GM12878 (cell line): ENCODE results near the gene PELI2. TPM values are rescaled to one million over a fixed set of nuclear protein-coding genes. Genes with fewer than 3 reads are reported as not detected.

Experiments
- ATAC-seq: fragments of 200-7000 bp; cut with Tn5 transposase; 3 replicates; pipeline ENCODE4 v1.9.1; 2020; ENCODE audit warnings: mild to moderate bottlenecking, moderate library complexity
- BruUV-seq: library from RNA; stranded (reverse); fragments of 400-500 nt; replicated peaks from 2 replicates; lab custom pipeline; 2021; lab: Mats Ljungman, UMichigan
- CTCF ChIA-PET: fragments of 300-600 bp; sonication (Branson Sonifier 250); formaldehyde crosslinking; extraction: SDS; loops from one replicate; lab custom pipeline; 2021; ENCODE audit warnings: inconsistent platforms; lab: Yijun Ruan, JAX
- POLR2A ChIA-PET: fragments of 350-600 bp; formaldehyde crosslinking; extraction: SDS; loops from one replicate; lab custom pipeline; 2021; ENCODE audit warnings: inconsistent platforms; lab: Charles Lee
- RAD21 ChIA-PET: fragments of 300-600 bp; sonication (Branson Sonifier 250); formaldehyde crosslinking; loops from one replicate; lab custom pipeline; 2023; ENCODE audit warnings: antibody characterized with exemption; ENCODE audit not compliant: unreplicated experiment; lab: Charles Lee
- SMC1A ChIA-PET: fragments of 300-600 bp; sonication (Branson Sonifier 250); formaldehyde crosslinking; loops from one replicate; lab custom pipeline; 2023; ENCODE audit not compliant: unreplicated experiment, uncharacterized antibody; lab: Charles Lee
- DNase-seq: peaks from one replicate; pipeline ENCODE4 v3.0.0-alpha.2; 2011; ENCODE audit warnings: low read depth, low spot score
- FAIRE-seq: peaks from 3 replicates; lab custom pipeline; 2011; peaks lifted over from hg19 to GRCh38; lab: Jason Lieb, UNC
- H2AFZ ChIP-seq: 2 replicates; pipeline ENCODE4 v1.6.0; 2011; ENCODE audit warnings: low read depth, low read length, control low read depth; ENCODE audit not compliant: control insufficient read depth
- H3K27ac ChIP-seq: 2 replicates; pipeline ENCODE4 v1.5.1; 2011; ENCODE audit warnings: control low read depth; ENCODE audit not compliant: control insufficient read depth, insufficient read depth
- H3K27me3 ChIP-seq, 2 experiments: replicated peaks in 1 of 2; 2 replicates each; pipeline versions ENCODE4 v1.6.0 to v1.6.1; 2011; ENCODE audit warnings: low read length in 1 of 2; ENCODE audit not compliant: control insufficient read depth in 2 of 2, insufficient read depth in 2 of 2
- H3K36me3 ChIP-seq, 2 experiments: 2 replicates each; pipeline ENCODE4 v1.5.1; 2011; ENCODE audit warnings: low read length in 1 of 2; ENCODE audit not compliant: control insufficient read depth in 2 of 2, insufficient read depth in 2 of 2
- H3K4me1 ChIP-seq: 2 replicates; pipeline ENCODE4 v1.6.1; 2011; ENCODE audit warnings: mild to moderate bottlenecking, low read length, moderate library complexity, mixed read lengths; ENCODE audit not compliant: control insufficient read depth, insufficient read depth
- H3K4me2 ChIP-seq: 2 replicates; pipeline ENCODE4 v1.6.0; 2011; ENCODE audit warnings: control low read depth; ENCODE audit not compliant: control insufficient read depth, insufficient read depth
- H3K4me3 ChIP-seq: fragments of 200-600 bp; sonication (generic); 2 replicates; pipeline ENCODE4 v1.5.1; 2016
- H3K79me2 ChIP-seq: 2 replicates; pipeline ENCODE4 v1.6.0; 2011; ENCODE audit warnings: low read length; ENCODE audit not compliant: control insufficient read depth, insufficient read depth
- H3K9ac ChIP-seq: 2 replicates; pipeline ENCODE4 v1.8.0; 2011; ENCODE audit warnings: low read length, control low read depth, mixed read lengths; ENCODE audit not compliant: control insufficient read depth, insufficient read depth
- H3K9me3 ChIP-seq: replicated peaks from 3 replicates; pipeline ENCODE4 v1.5.1; 2011; ENCODE audit warnings: mild to moderate bottlenecking, low read length; ENCODE audit not compliant: control insufficient read depth, insufficient read depth
- H4K20me1 ChIP-seq: 2 replicates; pipeline ENCODE4 v1.6.0; 2011; ENCODE audit not compliant: control insufficient read depth, insufficient read depth
- ATF7 ChIP-seq: fragments of 450-650 bp; IDR thresholded peaks from 2 replicates; pipeline ENCODE4 v1.6.1; 2016; ENCODE audit warnings: low read depth, mild to moderate bottlenecking
- BCLAF1 ChIP-seq: fragments of 450-650 bp; IDR thresholded peaks from 2 replicates; pipeline ENCODE4 v1.6.1; 2017; ENCODE audit warnings: antibody characterized with exemption, mild to moderate bottlenecking, moderate library complexity
- BMI1 ChIP-seq: fragments of 450-650 bp; IDR thresholded peaks from 2 replicates; pipeline ENCODE4 v1.6.1; 2016; ENCODE audit warnings: mild to moderate bottlenecking, moderate library complexity, borderline replicate concordance
- CHD1 ChIP-seq: IDR thresholded peaks from 2 replicates; pipeline ENCODE4 v1.6.1; 2012; ENCODE audit warnings: low read depth, low read length, improper control_type of control experiment
- DPF2 ChIP-seq: fragments of 450-650 bp; IDR thresholded peaks from 2 replicates; pipeline ENCODE4 v1.6.1; 2017; ENCODE audit warnings: mild to moderate bottlenecking
- EP300 ChIP-seq, 2 experiments: fragments of 150-350 bp in 1 of 2; IDR thresholded peaks; 2 replicates each; pipeline ENCODE4 v1.6.1; 2011 to 2012; ENCODE audit warnings: low read depth in 2 of 2, low read length in 2 of 2, borderline replicate concordance in 1 of 2, improper control_type of control experiment in 1 of 2, inconsistent platforms in 1 of 2; ENCODE audit not compliant: control insufficient read depth in 1 of 2
- IKZF1 ChIP-seq: fragments of 450-650 bp; conservative IDR thresholded peaks from 2 replicates; pipeline ENCODE4 v1.6.1; 2017; ENCODE audit warnings: antibody characterized with exemption, mild to moderate bottlenecking
- NBN ChIP-seq: fragments of 450-650 bp; IDR thresholded peaks from 2 replicates; pipeline ENCODE4 v1.6.1; 2016
- RB1 ChIP-seq: fragments of 450-650 bp; formaldehyde crosslinking; IDR thresholded peaks from 2 replicates; pipeline ENCODE4 v1.6.1; 2017; ENCODE audit warnings: mild to moderate bottlenecking, borderline replicate concordance
- SIN3A ChIP-seq: IDR thresholded peaks from 2 replicates; pipeline ENCODE4 v1.6.1; 2012; ENCODE audit warnings: low read depth, low read length, improper control_type of control experiment
- YBX1 ChIP-seq: fragments of 450-650 bp; IDR thresholded peaks from 2 replicates; pipeline ENCODE4 v1.6.1; 2016; ENCODE audit warnings: antibody characterized with exemption
- ZNF274 ChIP-seq: IDR thresholded peaks from one replicate; pipeline ENCODE4 v1.8.0; 2011; ENCODE audit not compliant: insufficient read length, insufficient read depth
- ZSCAN29 ChIP-seq: fragments of 450-650 bp; IDR thresholded peaks from 2 replicates; pipeline ENCODE4 v1.6.1; 2017; ENCODE audit warnings: mild to moderate bottlenecking, moderate library complexity
- WGBS: methylation state at CpG from one replicate; pipeline ENCODE4 v1.1.6; 2016; ENCODE audit warnings: low lambda C conversion rate; ENCODE audit not compliant: insufficient replicate concordance, insufficient coverage; ENCODE audit errors: missing lambda C conversion rate; 5-methylcytosine and 5-hydroxymethylcytosine counted together
- in situ Hi-C: fragments of 300-500 bp; cut with MboI; formaldehyde crosslinking; loops from 9 replicates; pipeline ENCODE4 v1.14.3; 2018; ENCODE audit warnings: mixed read lengths
- intact Hi-C: fragments of 100-400 bp; cut with micrococcal nuclease; formaldehyde crosslinking; loops from one replicate; pipeline ENCODE4 v1.14.2; 2022; ENCODE audit not compliant: unreplicated experiment
- polyA plus RNA-seq, 11 experiments: library from polyadenylated mRNA; depleted of rRNA in 4 of 11; unstranded in 6 of 11; stranded (reverse) in 5 of 11; fragments of >200 nt; fragmentation: Nextera tagmentation in 4 of 11; fragmentation: Illumina TruSeq in 1 of 11; extraction: Ambion mirVana in 4 of 11; extraction: Trizol in 1 of 11; gene quantifications; 1 replicate in 1 of 11; 2 replicates in 10 of 11; pipeline versions ENCODE4 v1.2.1 to v1.2.3, GENCODE V29; 2011 to 2016; ENCODE audit warnings: inconsistent platforms in 2 of 11, missing spikeins in 2 of 11, low read depth in 1 of 11
- total RNA-seq, 4 experiments: library from RNA; depleted of rRNA in 3 of 4; stranded (reverse); fragments of >200 nt in 3 of 4; fragmentation: Illumina TruSeq in 1 of 4; extraction: Trizol in 1 of 4; gene quantifications; 2 replicates each; pipeline versions ENCODE4 v1.2.1 to v1.2.3, GENCODE V29; 2013 to 2021
- TF ChIP-seq, protein P1 (sequence below): fragments of 450-650 bp; IDR thresholded peaks from 2 replicates; pipeline ENCODE4 v1.6.1; 2017; ENCODE audit warnings: mild to moderate bottlenecking, moderate library complexity
- TF ChIP-seq, protein P2 (sequence below): fragments of 450-650 bp; IDR thresholded peaks from 2 replicates; pipeline ENCODE4 v1.6.1; 2018; ENCODE audit warnings: mild to moderate bottlenecking, low read depth, moderate library complexity; ENCODE audit not compliant: partially characterized antibody

PELI2 gene
- total and polyA plus RNA-seq, 10 of the 15 experiments (the other 5 are each of a cell fraction or from before 2014, with no cell fraction given): under 0.01 to 0.10 (median 0.01) TPM; not detected in 3

- Histone ChIP-seq H3K4me2 (no peak overlapping the region), H3K9ac (no peak overlapping the region), H4K20me1 (no peaks in the 10 kb centered on the region), H3K4me3 (no peak overlapping the region), H3K4me1 (no peaks in the 10 kb centered on the region), H3K27me3 (no peaks in the 10 kb centered on the region; a peak in 1 of 4 replicates), H3K36me3 (no peaks in the 10 kb centered on the region), H3K79me2 (no peaks in the 10 kb centered on the region), H3K27ac (no peak overlapping the region), H3K9me3 (no peaks in the 10 kb centered on the region), H2AFZ (no peak overlapping the region)
- ATAC-seq (no peak), FAIRE-seq (no peak), DNase-seq (no peak)
- 47% methylated on average over 9 of the region's 9 CpGs for WGBS
- CTCF ChIA-PET: interaction anchor here (0.9 kb wide), 1 partner anchor 574 kb away, joined by 4 read pairs; no protein-coding TSS in a partner anchor
- intact Hi-C loops: no loop called here
- POLR2A ChIA-PET: no interaction called here
- in situ Hi-C loops: no loop called here
- SMC1A ChIA-PET: interaction anchor here (0.8 to 1.3 kb wide), 2 partner anchors 9 to 87 kb away, joined by 3 read pairs; no protein-coding TSS in a partner anchor
- RAD21 ChIA-PET: no interaction called here
- BruUV-seq: no TSS peak
- no peak for TF ChIP-seq CHD1
- TF ChIP-seq ATF7: no peak
- TF ChIP-seq ZSCAN29: no peak
- TF ChIP-seq, protein P1, sequence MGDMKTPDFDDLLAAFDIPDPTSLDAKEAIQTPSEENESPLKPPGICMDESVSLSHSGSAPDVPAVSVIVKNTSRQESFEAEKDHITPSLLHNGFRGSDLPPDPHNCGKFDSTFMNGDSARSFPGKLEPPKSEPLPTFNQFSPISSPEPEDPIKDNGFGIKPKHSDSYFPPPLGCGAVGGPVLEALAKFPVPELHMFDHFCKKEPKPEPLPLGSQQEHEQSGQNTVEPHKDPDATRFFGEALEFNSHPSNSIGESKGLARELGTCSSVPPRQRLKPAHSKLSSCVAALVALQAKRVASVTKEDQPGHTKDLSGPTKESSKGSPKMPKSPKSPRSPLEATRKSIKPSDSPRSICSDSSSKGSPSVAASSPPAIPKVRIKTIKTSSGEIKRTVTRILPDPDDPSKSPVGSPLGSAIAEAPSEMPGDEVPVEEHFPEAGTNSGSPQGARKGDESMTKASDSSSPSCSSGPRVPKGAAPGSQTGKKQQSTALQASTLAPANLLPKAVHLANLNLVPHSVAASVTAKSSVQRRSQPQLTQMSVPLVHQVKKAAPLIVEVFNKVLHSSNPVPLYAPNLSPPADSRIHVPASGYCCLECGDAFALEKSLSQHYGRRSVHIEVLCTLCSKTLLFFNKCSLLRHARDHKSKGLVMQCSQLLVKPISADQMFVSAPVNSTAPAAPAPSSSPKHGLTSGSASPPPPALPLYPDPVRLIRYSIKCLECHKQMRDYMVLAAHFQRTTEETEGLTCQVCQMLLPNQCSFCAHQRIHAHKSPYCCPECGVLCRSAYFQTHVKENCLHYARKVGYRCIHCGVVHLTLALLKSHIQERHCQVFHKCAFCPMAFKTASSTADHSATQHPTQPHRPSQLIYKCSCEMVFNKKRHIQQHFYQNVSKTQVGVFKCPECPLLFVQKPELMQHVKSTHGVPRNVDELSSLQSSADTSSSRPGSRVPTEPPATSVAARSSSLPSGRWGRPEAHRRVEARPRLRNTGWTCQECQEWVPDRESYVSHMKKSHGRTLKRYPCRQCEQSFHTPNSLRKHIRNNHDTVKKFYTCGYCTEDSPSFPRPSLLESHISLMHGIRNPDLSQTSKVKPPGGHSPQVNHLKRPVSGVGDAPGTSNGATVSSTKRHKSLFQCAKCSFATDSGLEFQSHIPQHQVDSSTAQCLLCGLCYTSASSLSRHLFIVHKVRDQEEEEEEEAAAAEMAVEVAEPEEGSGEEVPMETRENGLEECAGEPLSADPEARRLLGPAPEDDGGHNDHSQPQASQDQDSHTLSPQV: no peak
- TF ChIP-seq IKZF1: no peak
- no peak for TF ChIP-seq YBX1
- TF ChIP-seq EP300 (IDR thresholded peaks at IDR 0.05; ENCODE audit: borderline replicate concordance in 1 of 2, control insufficient read depth in 1 of 2, low read depth in 2 of 2, low read length in 2 of 2): no peak
- TF ChIP-seq NBN: no peak
- TF ChIP-seq RB1: no peak
- no peak for TF ChIP-seq BCLAF1
- no peak for TF ChIP-seq BMI1
- no peak for TF ChIP-seq ZNF274
- no peak for TF ChIP-seq SIN3A
- no peak for TF ChIP-seq DPF2
- TF ChIP-seq, protein P2, sequence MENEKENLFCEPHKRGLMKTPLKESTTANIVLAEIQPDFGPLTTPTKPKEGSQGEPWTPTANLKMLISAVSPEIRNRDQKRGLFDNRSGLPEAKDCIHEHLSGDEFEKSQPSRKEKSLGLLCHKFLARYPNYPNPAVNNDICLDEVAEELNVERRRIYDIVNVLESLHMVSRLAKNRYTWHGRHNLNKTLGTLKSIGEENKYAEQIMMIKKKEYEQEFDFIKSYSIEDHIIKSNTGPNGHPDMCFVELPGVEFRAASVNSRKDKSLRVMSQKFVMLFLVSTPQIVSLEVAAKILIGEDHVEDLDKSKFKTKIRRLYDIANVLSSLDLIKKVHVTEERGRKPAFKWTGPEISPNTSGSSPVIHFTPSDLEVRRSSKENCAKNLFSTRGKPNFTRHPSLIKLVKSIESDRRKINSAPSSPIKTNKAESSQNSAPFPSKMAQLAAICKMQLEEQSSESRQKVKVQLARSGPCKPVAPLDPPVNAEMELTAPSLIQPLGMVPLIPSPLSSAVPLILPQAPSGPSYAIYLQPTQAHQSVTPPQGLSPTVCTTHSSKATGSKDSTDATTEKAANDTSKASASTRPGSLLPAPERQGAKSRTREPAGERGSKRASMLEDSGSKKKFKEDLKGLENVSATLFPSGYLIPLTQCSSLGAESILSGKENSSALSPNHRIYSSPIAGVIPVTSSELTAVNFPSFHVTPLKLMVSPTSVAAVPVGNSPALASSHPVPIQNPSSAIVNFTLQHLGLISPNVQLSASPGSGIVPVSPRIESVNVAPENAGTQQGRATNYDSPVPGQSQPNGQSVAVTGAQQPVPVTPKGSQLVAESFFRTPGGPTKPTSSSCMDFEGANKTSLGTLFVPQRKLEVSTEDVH: no peak
These were observed 181.2 kb downstream of the PELI2 start for GRCh38 chr14:56299306-56299984.
